ENCODE results near the gene TOB2.
A peak's percentile ranks its signal among the peaks of the same experiment; 100 is the strongest.
"Not testable (repeated sequence)": the region's sequence is repeated elsewhere in the genome, so short reads cannot be mapped to it uniquely, and the experiment has no call there.

Gene TOB2

GRCh38 chr22:41478891-41479521, 32.4 kb upstream of the TOB2 start:
- H3K27ac Mint-ChIP-seq: peak overlapping the region in 1 of 2 donors; percentile 38
- H3K4me1 Mint-ChIP-seq (ENCODE audit: low read depth in 2 of 2): peaks cover 28 to 40% of the 10 kb centered on the region in 2 donors
- no peak for ATAC-seq (replicated peaks)
- no peaks in the 10 kb centered on the region for H3K9me3 Mint-ChIP-seq
- no peak for DNase-seq
- no peaks in the 10 kb centered on the region for H3K27me3 Mint-ChIP-seq
- peaks cover 32% of the 10 kb centered on the region for H3K36me3 Mint-ChIP-seq (ENCODE audit: insufficient read depth)
- H3K4me3 Mint-ChIP-seq: no peak overlapping the region

- DNase-seq (no peak), ATAC-seq (replicated peaks) (no peak)
- H3K27me3 Mint-ChIP-seq: no peaks in the 10 kb centered on the region
- H3K9me3 Mint-ChIP-seq: no peaks in the 10 kb centered on the region
- peaks cover 32% of the 10 kb centered on the region for H3K36me3 Mint-ChIP-seq (ENCODE audit: insufficient read depth)
- no peak overlapping the region for H3K4me3 Mint-ChIP-seq
- H3K27ac Mint-ChIP-seq: peak overlapping the region in 1 of 2 donors; percentile 38
- H3K4me1 Mint-ChIP-seq (ENCODE audit: low read depth in 2 of 2): peaks cover 30 to 42% of the 10 kb centered on the region in 2 donors
Measured at GRCh38 chr22:41478473-41478872, 31.9 kb upstream of the TOB2 start.

- Mint-ChIP-seq H3K27me3 (no peaks in the 10 kb centered on the region), H3K4me3 (no peak overlapping the region), H3K27ac (no peak overlapping the region), H3K9me3 (no peaks in the 10 kb centered on the region), H3K4me1 (ENCODE audit: low read depth in 2 of 2) (peaks cover 16 to 26% of the 10 kb centered on the region in 2 donors), H3K36me3 (ENCODE audit: insufficient read depth) (peaks cover 41% of the 10 kb centered on the region)
- ATAC-seq (replicated peaks): no peak
- no peak for DNase-seq
Measured at GRCh38 chr22:41474872-41475451, 28.4 kb upstream of the TOB2 start.

- peaks cover 29 to 35% of the 10 kb centered on the region in 2 donors for H3K4me1 Mint-ChIP-seq (ENCODE audit: low read depth in 2 of 2)
- peaks cover 54% of the 10 kb centered on the region for H3K36me3 Mint-ChIP-seq (ENCODE audit: insufficient read depth)
- no peak overlapping the region for H3K27ac Mint-ChIP-seq
- ATAC-seq (replicated peaks) (no peak), DNase-seq (no peak)
- no peaks in the 10 kb centered on the region for H3K9me3 Mint-ChIP-seq
- no peaks in the 10 kb centered on the region for H3K27me3 Mint-ChIP-seq
- no peak overlapping the region for H3K4me3 Mint-ChIP-seq
Measured at GRCh38 chr22:41471568-41471967, 25.0 kb upstream of the TOB2 start.

- DNase-seq (no peak), ATAC-seq (replicated peaks) (no peak)
- H3K4me3 Mint-ChIP-seq: peak overlapping the region; percentile 42 to 44
- peak overlapping the region in 1 of 2 donors; percentile 15 for H3K27ac Mint-ChIP-seq
- H3K4me1 Mint-ChIP-seq (ENCODE audit: low read depth in 2 of 2): peaks cover 29 to 35% of the 10 kb centered on the region in 2 donors
- no peaks in the 10 kb centered on the region for H3K9me3 Mint-ChIP-seq
- H3K36me3 Mint-ChIP-seq (ENCODE audit: insufficient read depth): peaks cover 60% of the 10 kb centered on the region
- no peaks in the 10 kb centered on the region for H3K27me3 Mint-ChIP-seq
Measured at GRCh38 chr22:41470886-41471285, 24.3 kb upstream of the TOB2 start.

- Mint-ChIP-seq H3K9me3 (no peaks in the 10 kb centered on the region), H3K27me3 (no peaks in the 10 kb centered on the region), H3K4me1 (ENCODE audit: low read depth in 2 of 2) (peaks cover 31 to 35% of the 10 kb centered on the region in 2 donors), H3K36me3 (ENCODE audit: insufficient read depth) (peaks cover 63% of the 10 kb centered on the region), H3K4me3 (peak overlapping the region; percentile 91 to 98), H3K27ac (peak overlapping the region; percentile 99)
- DNase-seq: no peak
- peak; percentile 1 for ATAC-seq (replicated peaks)
Measured at GRCh38 chr22:41469218-41469851, 22.7 kb upstream of the TOB2 start.

DNA sequence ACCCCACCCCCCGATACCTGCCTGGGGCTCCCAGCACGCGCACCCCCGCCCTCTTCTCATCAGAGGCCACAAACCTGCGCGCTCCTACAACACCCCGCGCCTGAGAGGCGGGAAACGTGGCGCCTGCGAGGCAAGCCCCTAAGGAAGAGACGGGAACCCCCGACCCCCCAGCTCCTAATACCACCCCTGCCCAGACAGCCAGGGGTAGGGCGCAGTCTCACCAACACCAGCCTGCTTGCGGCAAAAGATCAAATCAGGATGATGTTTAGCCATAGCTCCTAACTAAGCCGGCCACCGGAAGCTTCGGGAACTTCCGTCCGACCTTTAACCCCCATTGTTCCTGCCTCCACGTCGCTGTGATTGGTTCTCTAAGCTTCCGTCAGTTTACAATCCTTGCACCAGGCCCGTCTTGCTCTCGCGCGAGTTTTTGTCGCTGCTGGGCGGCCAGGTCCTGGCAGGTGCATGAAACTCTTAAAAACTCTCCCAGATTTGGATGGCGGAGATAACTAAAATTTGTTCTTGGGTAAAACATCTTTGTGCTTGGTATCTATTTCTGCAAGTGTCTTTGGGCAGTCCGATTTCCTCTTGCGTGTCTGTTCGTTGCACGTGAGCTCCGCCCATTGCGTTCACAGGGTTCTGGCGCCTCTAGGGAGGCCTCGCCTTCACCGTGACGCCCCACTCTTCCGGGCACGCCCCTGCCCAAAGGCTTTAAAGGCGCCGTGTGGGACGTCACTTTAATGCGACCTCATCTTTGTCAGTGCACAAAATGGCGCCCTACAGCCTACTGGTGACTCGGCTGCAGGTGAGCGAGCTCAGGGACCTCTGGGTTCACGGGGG, 22.0 kb upstream of the TOB2 start, which contains the start of the genes ACO2 and PHF5A:
ACO2 (plus strand) TSS at position 737 of the 837 bp plus-strand sequence; CDS start at position 767, 30 bp downstream.
PHF5A (minus strand) TSS at position 312 of the 837 bp plus-strand sequence; CDS start at position 273, 39 bp downstream.
- Mint-ChIP-seq H3K27ac (peak within 1 kb of the TSS; percentile 99), H3K36me3 (ENCODE audit: insufficient read depth) (peaks cover 66% of the 10 kb centered on the region), H3K4me1 (ENCODE audit: low read depth in 2 of 2) (peaks cover 27 to 29% of the 10 kb centered on the region in 2 donors), H3K27me3 (no peaks in the 10 kb centered on the region), H3K4me3 (peak within 1 kb of the TSS; percentile 91 to 98), H3K9me3 (no peaks in the 10 kb centered on the region)
- peak; percentile 99 to 100 (median 99) for DNase-seq
- peak; percentile 89 for ATAC-seq (replicated peaks)

DNA sequence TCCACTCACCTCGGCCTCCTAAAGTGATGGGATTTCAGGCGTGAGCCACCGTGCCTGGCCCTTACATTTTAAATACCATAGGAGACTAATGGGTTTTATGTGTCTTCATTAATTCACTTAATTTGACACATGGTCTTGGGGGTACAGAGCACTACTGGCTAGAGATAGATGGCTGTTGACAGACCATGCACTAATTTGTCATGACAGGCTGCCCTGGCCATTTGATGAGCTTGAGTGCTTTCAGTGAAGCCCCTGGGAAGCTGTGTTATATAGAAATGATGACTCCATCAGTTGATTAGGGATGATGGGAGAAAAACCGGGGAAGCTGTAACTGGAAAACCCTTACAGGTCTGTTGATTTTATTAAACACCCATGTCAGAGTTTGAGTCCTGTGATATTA, 15.3 kb upstream of the TOB2 start:
- no peak overlapping the region for H3K4me3 Mint-ChIP-seq
- peaks cover 80% of the 10 kb centered on the region for H3K36me3 Mint-ChIP-seq (ENCODE audit: insufficient read depth)
- DNase-seq (no peak), ATAC-seq (replicated peaks) (no peak)
- no peaks in the 10 kb centered on the region for H3K9me3 Mint-ChIP-seq
- H3K27ac Mint-ChIP-seq: peak overlapping the region in 1 of 2 donors; percentile 12
- H3K4me1 Mint-ChIP-seq (ENCODE audit: low read depth in 2 of 2): peaks cover 0 to 3% of the 10 kb centered on the region in 2 donors
- no peaks in the 10 kb centered on the region for H3K27me3 Mint-ChIP-seq

DNA sequence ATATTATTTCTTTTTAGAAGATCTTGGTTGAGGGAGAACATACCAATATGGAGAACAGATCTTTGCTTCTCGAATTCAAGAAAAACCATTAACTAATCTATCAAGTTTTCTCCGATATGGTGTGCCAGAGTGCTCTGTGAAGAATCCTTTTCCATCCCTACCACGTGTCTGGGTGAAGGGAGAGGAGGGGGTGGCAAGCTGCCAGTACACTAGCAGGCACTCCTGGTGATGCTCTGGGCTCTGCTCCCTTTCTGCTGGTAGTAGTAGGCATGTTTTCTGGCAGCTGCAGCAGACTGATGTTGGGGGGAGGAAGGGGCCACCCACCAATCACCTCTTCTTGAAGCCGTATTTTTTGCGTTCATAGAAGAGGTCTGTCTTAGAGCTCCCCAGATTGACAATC, 13.5 kb upstream of the TOB2 start:
- not testable (repeated sequence) for H3K27me3 Mint-ChIP-seq; DNase-seq; H3K4me3 Mint-ChIP-seq; H3K9me3 Mint-ChIP-seq; H3K4me1 Mint-ChIP-seq (ENCODE audit: low read depth in 2 of 2); H3K27ac Mint-ChIP-seq; ATAC-seq (replicated peaks)
- peaks cover 69% of the 10 kb centered on the region for H3K36me3 Mint-ChIP-seq (ENCODE audit: insufficient read depth)

GRCh38 chr22:41459431-41459830, 12.8 kb upstream of the TOB2 start:
- DNase-seq (no peak), ATAC-seq (replicated peaks) (no peak)
- no peaks in the 10 kb centered on the region for H3K4me1 Mint-ChIP-seq (ENCODE audit: low read depth in 2 of 2)
- no peak overlapping the region for H3K27ac Mint-ChIP-seq
- H3K4me3 Mint-ChIP-seq: no peak overlapping the region
- H3K27me3 Mint-ChIP-seq: no peaks in the 10 kb centered on the region
- H3K9me3 Mint-ChIP-seq: no peaks in the 10 kb centered on the region
- peaks cover 63% of the 10 kb centered on the region for H3K36me3 Mint-ChIP-seq (ENCODE audit: insufficient read depth)

GRCh38 chr22:41458161-41458728, 11.6 kb upstream of the TOB2 start:
- no peaks in the 10 kb centered on the region for H3K9me3 Mint-ChIP-seq
- H3K27me3 Mint-ChIP-seq: no peaks in the 10 kb centered on the region
- peak overlapping the region; percentile 41 to 65 for H3K27ac Mint-ChIP-seq
- H3K4me1 Mint-ChIP-seq (ENCODE audit: low read depth in 2 of 2): no peaks in the 10 kb centered on the region
- no peak for DNase-seq
- no peak for ATAC-seq (replicated peaks)
- H3K4me3 Mint-ChIP-seq: no peak overlapping the region
- peaks cover 56% of the 10 kb centered on the region for H3K36me3 Mint-ChIP-seq (ENCODE audit: insufficient read depth)

- H3K4me1 Mint-ChIP-seq (ENCODE audit: low read depth in 2 of 2): peaks cover 29 to 30% of the 10 kb centered on the region in 2 donors
- no peaks in the 10 kb centered on the region for H3K27me3 Mint-ChIP-seq
- peak overlapping the region; percentile 91 to 96 for H3K27ac Mint-ChIP-seq
- no peaks in the 10 kb centered on the region for H3K9me3 Mint-ChIP-seq
- peaks cover 55% of the 10 kb centered on the region for H3K36me3 Mint-ChIP-seq (ENCODE audit: insufficient read depth)
- ATAC-seq (replicated peaks): peak; percentile 69
- DNase-seq: peak; percentile 81 to 85 (median 85)
- H3K4me3 Mint-ChIP-seq: peak overlapping the region; percentile 84 to 99
Measured at GRCh38 chr22:41448189-41448808, 1.7 kb upstream of the TOB2 start.

All from effector memory CD8-positive, alpha-beta T cell (primary cell).